Activated effector memory CD4-positive, alpha-beta T cell treated with Interleukin-2 at 50 U/mL for 16 hours (primary cell): ENCODE measurements around the gene DUSP5.
"Not testable (repeated sequence)": the region's sequence is repeated elsewhere in the genome, so short reads cannot be mapped to it uniquely, and the experiment has no call there.

Experiments
- DNase-seq: peaks from one replicate; pipeline ENCODE4 v3.0.0-alpha.2; 2020

DUSP5 gene

GRCh38 chr10:110524859-110525232 lies 27.1 kb downstream of the DUSP5 start:
- DNase-seq = no peak

GRCh38 chr10:110525349-110526260 lies 27.9 kb downstream of the DUSP5 start:
- no peak for DNase-seq

- no peak for DNase-seq
These were observed 30.0 kb downstream of the DUSP5 start for GRCh38 chr10:110527731-110528171.

- DNase-seq = no peak
These were observed 30.7 kb downstream of the DUSP5 start for GRCh38 chr10:110528224-110528996.

- not testable (repeated sequence) for DNase-seq
These were observed 31.4 kb downstream of the DUSP5 start for GRCh38 chr10:110528997-110529524.

- DNase-seq = no peak
These were observed 31.9 kb downstream of the DUSP5 start for GRCh38 chr10:110529596-110530011.

- DNase-seq = no peak
These were observed 32.6 kb downstream of the DUSP5 start for GRCh38 chr10:110530131-110530831.

- no peak for DNase-seq
These were observed 34.0 kb downstream of the DUSP5 start for GRCh38 chr10:110531687-110532086.

- not testable (repeated sequence) for DNase-seq
These were observed 34.9 kb downstream of the DUSP5 start for GRCh38 chr10:110532628-110533027.

GRCh38 chr10:110533149-110533548 lies 35.4 kb downstream of the DUSP5 start:
- DNase-seq = no peak

- no peak for DNase-seq
These were observed 36.9 kb downstream of the DUSP5 start for GRCh38 chr10:110534571-110534970.

- peak; percentile 28 for DNase-seq
These were observed 38.5 kb downstream of the DUSP5 start for GRCh38 chr10:110535958-110536891.

GRCh38 chr10:110539091-110539490 lies 41.4 kb downstream of the DUSP5 start:
- no peak for DNase-seq

- no peak for DNase-seq
These were observed 42.3 kb downstream of the DUSP5 start for GRCh38 chr10:110540031-110540430.

- no peak for DNase-seq
These were observed 47.3 kb downstream of the DUSP5 start for GRCh38 chr10:110544958-110545537.

GRCh38 chr10:110546077-110546476 lies 48.4 kb downstream of the DUSP5 start:
- DNase-seq = no peak

- DNase-seq = no peak
These were observed 48.9 kb downstream of the DUSP5 start for GRCh38 chr10:110546499-110547110.

GRCh38 chr10:110547139-110547761 lies 49.5 kb downstream of the DUSP5 start:
- no peak for DNase-seq

- no peak for DNase-seq
These were observed 50.3 kb downstream of the DUSP5 start for GRCh38 chr10:110548002-110548401.

GRCh38 chr10:110549211-110549610 lies 51.5 kb downstream of the DUSP5 start:
- no peak for DNase-seq
